Endothelial cell of umbilical vein (primary cell): ENCODE measurements around the gene CFI. TPM values are rescaled to one million over a fixed set of nuclear protein-coding genes. Genes with fewer than 3 reads are reported as not detected.

Source experiments
- BruUV-seq: library from RNA; stranded (reverse); fragments of 400-500 nt; replicated peaks from 2 replicates; lab custom pipeline; 2021; lab: Mats Ljungman, UMichigan
- CTCF ChIA-PET: fragments of 300-600, 350-600 bp; sonication (Branson Sonifier 250); formaldehyde crosslinking; loops from one replicate; lab custom pipeline; 2021; ENCODE audit warnings: antibody characterized with exemption, inconsistent platforms; lab: Charles Lee
- POLR2A ChIA-PET: fragments of 300-600, 350-600 bp; sonication (Branson Sonifier 250); formaldehyde crosslinking; loops from one replicate; lab custom pipeline; 2021; ENCODE audit warnings: antibody characterized with exemption, inconsistent platforms; lab: Charles Lee
- DNase-seq: peaks from one replicate; pipeline ENCODE4 v3.0.0-alpha.2; 2011; ENCODE audit warnings: low read depth, low spot score
- FAIRE-seq: peaks from 2 replicates; lab custom pipeline; 2011; peaks lifted over from hg19 to GRCh38; lab: Jason Lieb, UNC
- H2AFZ ChIP-seq: 2 replicates; pipeline ENCODE4 v1.6.0; 2012; ENCODE audit warnings: low read depth, low read length, control low read depth, inconsistent platforms
- H3K27ac ChIP-seq: 2 replicates; pipeline ENCODE4 v1.5.1; 2011; ENCODE audit warnings: low read depth, mild to moderate bottlenecking, control low read depth, low read length, moderate library complexity; ENCODE audit not compliant: insufficient read depth
- H3K27me3 ChIP-seq, 2 experiments: 2 replicates each; pipeline versions ENCODE4 v1.6.0 to v1.6.1; 2011; ENCODE audit warnings: low read length in 2 of 2, mixed read lengths in 1 of 2; ENCODE audit not compliant: control insufficient read depth in 2 of 2, insufficient read depth in 2 of 2
- H3K36me3 ChIP-seq, 2 experiments: 2 replicates in 1 of 2; 3 replicates in 1 of 2; pipeline ENCODE4 v1.5.1; 2011; ENCODE audit warnings: low read length in 2 of 2, mild to moderate bottlenecking in 1 of 2, moderate library complexity in 1 of 2; ENCODE audit not compliant: control insufficient read depth in 2 of 2, insufficient read depth in 2 of 2; ENCODE audit errors: extremely low read depth in 1 of 2
- H3K4me1 ChIP-seq: 3 replicates; pipeline ENCODE4 v1.5.1; 2011; ENCODE audit warnings: mild to moderate bottlenecking, low read length; ENCODE audit not compliant: control insufficient read depth, insufficient read depth; ENCODE audit errors: extremely low read depth
- H3K4me2 ChIP-seq: 2 replicates; pipeline ENCODE4 v1.6.1; 2011; ENCODE audit warnings: low read length, control low read depth, mixed read lengths; ENCODE audit not compliant: insufficient read depth
- H3K4me3 ChIP-seq, 3 experiments: fragments of 200-600 bp in 1 of 3; sonication (generic), shearing (Covaris generic) in 1 of 3; replicated peaks in 1 of 3; 2 replicates each; pipeline ENCODE4 v1.5.1; 2011 to 2016; ENCODE audit warnings: control low read depth in 3 of 3, low read length in 3 of 3, mild to moderate bottlenecking in 2 of 3, inconsistent platforms in 1 of 3, low read depth in 1 of 3, moderate library complexity in 1 of 3; ENCODE audit not compliant: insufficient read depth in 1 of 3
- H3K79me2 ChIP-seq: 2 replicates; pipeline ENCODE4 v1.6.0; 2012; ENCODE audit warnings: low read length, inconsistent platforms; ENCODE audit not compliant: control insufficient read depth, insufficient read depth
- H3K9ac ChIP-seq: replicated peaks from 2 replicates; pipeline ENCODE3; 2011; ENCODE audit warnings: low read length, control low read depth; ENCODE audit not compliant: insufficient read depth; ENCODE audit errors: extremely low read depth
- H3K9me1 ChIP-seq: replicated peaks from 3 replicates; pipeline ENCODE4 v1.6.0; 2011; ENCODE audit warnings: mild to moderate bottlenecking, low read length; ENCODE audit not compliant: control insufficient read depth, insufficient read depth; ENCODE audit errors: extremely low read depth
- H3K9me3 ChIP-seq: replicated peaks from 2 replicates; pipeline ENCODE4 v1.5.1; 2012; ENCODE audit warnings: low read length, inconsistent platforms; ENCODE audit not compliant: control insufficient read depth, insufficient read depth
- H4K20me1 ChIP-seq: replicated peaks from 2 replicates; pipeline ENCODE3; 2011; ENCODE audit warnings: mild to moderate bottlenecking, low read length; ENCODE audit not compliant: control insufficient read depth, insufficient read depth; ENCODE audit errors: extremely low read depth
- CTCF ChIP-seq, 2 donors: IDR thresholded peaks; 1 replicate in 1 of 2; 2 replicates in 1 of 2; pipeline ENCODE4 v1.5.1; 2011; ENCODE audit warnings: low read length in 2 of 2, mild to moderate bottlenecking in 2 of 2, moderate library complexity in 2 of 2, control low read depth in 1 of 2, inconsistent platforms in 1 of 2, low read depth in 1 of 2; ENCODE audit not compliant: insufficient read depth in 1 of 2; ENCODE audit errors: extremely low read depth in 1 of 2
- EZH2 ChIP-seq: IDR thresholded peaks from 2 replicates; pipeline ENCODE4 v1.6.1; 2012; ENCODE audit warnings: borderline replicate concordance, low read depth, mild to moderate bottlenecking, moderate library complexity, low read length, inconsistent platforms; ENCODE audit not compliant: severe bottlenecking
- FOS ChIP-seq: IDR thresholded peaks from 2 replicates; pipeline ENCODE4 v1.6.1; 2011; ENCODE audit warnings: mild to moderate bottlenecking, low read length, moderate library complexity, borderline replicate concordance; ENCODE audit not compliant: insufficient read depth
- GATA2 ChIP-seq: IDR thresholded peaks from 2 replicates; pipeline ENCODE4 v1.7.0; 2011; ENCODE audit warnings: low read depth, mild to moderate bottlenecking, moderate library complexity, mixed read lengths, low read length; ENCODE audit not compliant: insufficient read length, insufficient read depth
- JUN ChIP-seq: IDR thresholded peaks from 2 replicates; pipeline ENCODE4 v1.6.1; 2011; ENCODE audit warnings: borderline replicate concordance, low read depth; ENCODE audit not compliant: insufficient read length, insufficient read depth
- MAX ChIP-seq: IDR thresholded peaks from 2 replicates; pipeline ENCODE4 v1.6.1; 2011; ENCODE audit not compliant: insufficient read depth, insufficient read length
- MYC ChIP-seq: IDR thresholded peaks from one replicate; pipeline ENCODE4 v1.6.1; 2011; ENCODE audit warnings: mild to moderate bottlenecking, low read depth, low read length
- POLR2A ChIP-seq: IDR thresholded peaks from 2 replicates; pipeline ENCODE4 v1.6.1; 2012; ENCODE audit warnings: low read depth, mild to moderate bottlenecking, control low read depth, low read length
- POLR2AphosphoS5 ChIP-seq: IDR thresholded peaks from 2 replicates; pipeline ENCODE4 v1.6.1; 2012; ENCODE audit warnings: low read depth, mild to moderate bottlenecking, control low read depth, low read length, moderate library complexity; ENCODE audit not compliant: insufficient read depth
- dilution Hi-C: fragments of 300-500 bp; cut with MboI; formaldehyde crosslinking; loops from one replicate; pipeline ENCODE4 v1.15.0; 2019; ENCODE audit warnings: low sequenced_read_pairs; ENCODE audit not compliant: extremely low pct_ligation_motif_present
- intact Hi-C: fragments of 100-400 bp; cut with micrococcal nuclease; formaldehyde crosslinking; loops from one replicate; pipeline ENCODE4 v1.10.0; 2022
- polyA plus RNA-seq, 4 experiments: library from polyadenylated mRNA; depleted of rRNA in 3 of 4; stranded (reverse) in 3 of 4; unstranded in 1 of 4; fragments of >200 nt; gene quantifications; 2 replicates each; pipeline versions ENCODE4 v1.2.1 to v1.2.3, GENCODE V29; 2011 to 2012; ENCODE audit warnings: missing spikeins in 1 of 4
- total RNA-seq: library from RNA; stranded (reverse); gene quantifications from 2 replicates; pipeline ENCODE4 v1.2.3, GENCODE V29; 2021

The CFI gene
- total and polyA plus RNA-seq, 2 donors (not counting 3 experiments of a cell fraction or from before 2014, with no cell fraction given) = 10.0 to 21.4 TPM

GRCh38 chr4:109722357-109722756, 79.4 kb downstream of the CFI start:
- H3K4me1 ChIP-seq = no peaks in the 10 kb centered on the region
- no peaks in the 10 kb centered on the region for H3K9me1 ChIP-seq
- no peaks in the 10 kb centered on the region for H3K36me3 ChIP-seq
- H3K79me2 ChIP-seq = no peaks in the 10 kb centered on the region
- H3K27me3 ChIP-seq = no peaks in the 10 kb centered on the region
- intact Hi-C loops = no loop called here
- DNase-seq (no peak), FAIRE-seq (no peak)
- CTCF ChIA-PET = no interaction called here
- no peak overlapping the region for H2AFZ ChIP-seq
- TF ChIP-seq MAX = no peak
- no peak for TF ChIP-seq MYC
- TF ChIP-seq JUN = no peak
- no peak for TF ChIP-seq POLR2A
- no peak for TF ChIP-seq CTCF (IDR thresholded peaks at IDR 0.05; ENCODE audit: extremely low read depth in 1 of 2, insufficient read depth in 1 of 2, low read depth in 1 of 2, low read length in 2 of 2)
- no peak for TF ChIP-seq POLR2AphosphoS5
- no peak for TF ChIP-seq EZH2
- TF ChIP-seq FOS = no peak
- TF ChIP-seq GATA2 = no peak
- H3K27ac ChIP-seq = no peak overlapping the region
- H3K4me3 ChIP-seq = no peak overlapping the region
- H3K9ac ChIP-seq = no peak overlapping the region
- POLR2A ChIA-PET = no interaction called here
- no peaks in the 10 kb centered on the region for H4K20me1 ChIP-seq
- H3K9me3 ChIP-seq = no peaks in the 10 kb centered on the region
- H3K4me2 ChIP-seq = no peak overlapping the region
- no TSS peak for BruUV-seq
- dilution Hi-C loops = no loop called here
